Activated naive CD8-positive, alpha-beta T cell treated with anti-CD3 and anti-CD28 coated beads, Interleukin-2, amount 50 U/mL, for 24 hours (primary cell): ENCODE results near the gene HAUS7.

ENCODE experiments used
- ATAC-seq: fragments of 150-1000 bp; cut with Tn5 transposase; one replicate; pipeline ENCODE4 v1.10.0; 2021
- DNase-seq: peaks from one replicate; pipeline ENCODE4 v3.0.0; 2021
- H3K27ac Mint-ChIP-seq: one replicate; pipeline ENCODE4 v1.8.0; 2021; ENCODE audit warnings: mild to moderate bottlenecking, mixed read lengths
- H3K27me3 Mint-ChIP-seq: one replicate; pipeline ENCODE4 v1.8.0; 2021; ENCODE audit warnings: mixed read lengths
- H3K36me3 Mint-ChIP-seq: one replicate; pipeline ENCODE4 v1.8.0; 2021; ENCODE audit warnings: low read depth, mixed read lengths
- H3K4me1 Mint-ChIP-seq: one replicate; pipeline ENCODE4 v1.8.0; 2021; ENCODE audit warnings: mixed read lengths
- H3K4me3 Mint-ChIP-seq: one replicate; pipeline ENCODE4 v1.8.0; 2021; ENCODE audit warnings: mild to moderate bottlenecking, moderate library complexity, mixed read lengths
- H3K9me3 Mint-ChIP-seq: one replicate; pipeline ENCODE4 v1.8.0; 2021; ENCODE audit warnings: mixed read lengths

Gene HAUS7

GRCh38 chrX:153475751-153476281 is 5.4 kb upstream of the HAUS7 start:
- DNase-seq (no peak), ATAC-seq (no peak)
- no peak overlapping the region for H3K4me3 Mint-ChIP-seq
- H3K27me3 Mint-ChIP-seq, result no peaks in the 10 kb centered on the region
- H3K27ac Mint-ChIP-seq, result no peak overlapping the region
- H3K9me3 Mint-ChIP-seq, result no peaks in the 10 kb centered on the region
- no peaks in the 10 kb centered on the region for H3K36me3 Mint-ChIP-seq
- peaks cover 8% of the 10 kb centered on the region for H3K4me1 Mint-ChIP-seq

GRCh38 chrX:153475271-153475670 is 4.9 kb upstream of the HAUS7 start:
- Mint-ChIP-seq H3K27ac (no peak overlapping the region), H3K36me3 (no peaks in the 10 kb centered on the region), H3K4me3 (no peak overlapping the region)

GRCh38 chrX:153474718-153475117 is 4.3 kb upstream of the HAUS7 start:
- Mint-ChIP-seq H3K4me3 (no peak overlapping the region), H3K36me3 (no peaks in the 10 kb centered on the region), H3K27me3 (no peaks in the 10 kb centered on the region), H3K4me1 (peaks cover 8% of the 10 kb centered on the region), H3K27ac (no peak overlapping the region), H3K9me3 (no peaks in the 10 kb centered on the region)
- no peak for ATAC-seq
- peak; percentile 34 for DNase-seq

More at GRCh38 chrX:153475271-153475670, 4.9 kb upstream of the HAUS7 start:
- Mint-ChIP-seq H3K9me3 (no peaks in the 10 kb centered on the region), H3K27me3 (no peaks in the 10 kb centered on the region), H3K4me1 (peaks cover 8% of the 10 kb centered on the region)
- DNase-seq (no peak), ATAC-seq (no peak)

DNA sequence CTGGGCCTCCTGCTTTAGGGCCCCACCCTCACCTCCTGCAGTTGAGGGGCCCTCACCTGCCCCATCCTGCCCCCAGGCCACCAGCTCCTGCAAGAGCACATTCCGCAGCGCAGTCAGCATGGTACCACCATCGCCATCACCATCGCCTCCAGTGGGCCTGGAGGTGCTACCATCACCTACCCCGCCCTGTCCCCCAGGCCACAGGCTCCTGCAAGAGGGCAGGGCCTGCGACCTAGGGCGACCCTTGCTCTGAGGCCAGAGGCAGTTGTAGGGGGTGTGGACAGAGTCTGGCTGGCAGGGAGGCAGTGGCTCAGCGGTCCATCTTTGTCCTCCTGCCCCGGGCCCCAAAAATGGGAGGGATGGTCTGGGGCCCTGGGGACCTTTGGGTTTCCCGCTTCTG is 3.9 kb upstream of the HAUS7 start:
- ATAC-seq, result no peak
- Mint-ChIP-seq H3K27ac (no peak overlapping the region), H3K9me3 (no peaks in the 10 kb centered on the region), H3K4me3 (no peak overlapping the region), H3K4me1 (peaks cover 10% of the 10 kb centered on the region), H3K36me3 (no peaks in the 10 kb centered on the region), H3K27me3 (no peaks in the 10 kb centered on the region)
- no peak for DNase-seq

DNA sequence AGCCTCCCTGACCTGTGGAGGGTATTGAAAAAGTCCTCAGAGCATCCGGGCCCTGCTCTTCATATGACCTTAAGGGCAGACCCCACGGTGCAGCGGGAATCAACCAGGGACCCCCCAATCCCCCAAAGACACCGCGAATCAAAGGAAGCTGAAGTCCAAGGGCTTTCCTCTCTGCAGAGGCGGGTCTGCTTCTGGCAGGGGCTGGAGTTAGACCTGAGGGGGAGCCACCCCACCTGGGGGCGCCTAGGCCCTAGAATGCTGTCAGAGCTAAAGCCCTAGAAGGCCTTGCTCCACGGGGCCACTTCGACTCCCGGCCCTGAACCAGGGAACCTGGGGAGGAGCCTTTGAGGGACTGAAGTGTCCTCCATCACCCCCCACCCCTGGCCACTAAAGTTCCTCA is 2.8 kb upstream of the HAUS7 start:
- Mint-ChIP-seq H3K9me3 (no peaks in the 10 kb centered on the region), H3K4me1 (peaks cover 12% of the 10 kb centered on the region), H3K36me3 (no peaks in the 10 kb centered on the region), H3K27ac (no peak overlapping the region), H3K27me3 (no peaks in the 10 kb centered on the region), H3K4me3 (no peak overlapping the region)
- ATAC-seq (no peak), DNase-seq (no peak)

DNA sequence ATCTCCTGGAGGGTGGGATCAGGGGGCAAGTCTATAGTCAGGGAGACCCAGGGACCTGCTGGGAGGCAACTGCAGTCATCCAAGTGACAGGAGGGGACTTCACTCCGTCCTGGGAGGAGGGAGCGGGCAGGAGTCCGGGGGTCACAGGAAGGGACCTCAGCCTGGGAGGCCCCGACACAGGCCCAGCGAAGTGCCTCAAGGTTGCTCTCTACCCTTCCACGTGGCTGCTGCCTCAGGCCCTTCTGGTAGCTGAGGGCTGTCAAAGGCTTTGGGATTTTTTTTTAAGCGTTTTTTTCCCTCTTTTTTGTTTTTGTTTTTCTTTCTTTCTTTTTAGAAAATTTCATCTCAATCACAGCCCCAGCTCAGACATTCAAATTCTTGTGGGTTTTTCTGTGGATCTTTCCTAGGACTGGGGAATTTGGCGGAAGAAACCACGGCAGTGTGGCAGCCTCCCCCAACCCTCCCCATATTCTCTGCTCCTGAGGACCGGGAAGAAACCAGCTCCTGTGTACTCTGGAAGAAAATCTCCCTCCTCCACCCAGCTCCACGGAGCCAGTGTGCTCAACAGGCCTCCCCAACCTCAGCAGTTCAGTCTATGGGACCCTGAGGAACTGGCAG is 1.4 kb upstream of the HAUS7 start:
- Mint-ChIP-seq H3K36me3 (peaks cover 3% of the 10 kb centered on the region), H3K4me1 (peaks cover 12% of the 10 kb centered on the region), H3K9me3 (no peaks in the 10 kb centered on the region), H3K27me3 (no peaks in the 10 kb centered on the region), H3K27ac (no peak overlapping the region), H3K4me3 (no peak overlapping the region)
- no peak for ATAC-seq
- no peak for DNase-seq

DNA sequence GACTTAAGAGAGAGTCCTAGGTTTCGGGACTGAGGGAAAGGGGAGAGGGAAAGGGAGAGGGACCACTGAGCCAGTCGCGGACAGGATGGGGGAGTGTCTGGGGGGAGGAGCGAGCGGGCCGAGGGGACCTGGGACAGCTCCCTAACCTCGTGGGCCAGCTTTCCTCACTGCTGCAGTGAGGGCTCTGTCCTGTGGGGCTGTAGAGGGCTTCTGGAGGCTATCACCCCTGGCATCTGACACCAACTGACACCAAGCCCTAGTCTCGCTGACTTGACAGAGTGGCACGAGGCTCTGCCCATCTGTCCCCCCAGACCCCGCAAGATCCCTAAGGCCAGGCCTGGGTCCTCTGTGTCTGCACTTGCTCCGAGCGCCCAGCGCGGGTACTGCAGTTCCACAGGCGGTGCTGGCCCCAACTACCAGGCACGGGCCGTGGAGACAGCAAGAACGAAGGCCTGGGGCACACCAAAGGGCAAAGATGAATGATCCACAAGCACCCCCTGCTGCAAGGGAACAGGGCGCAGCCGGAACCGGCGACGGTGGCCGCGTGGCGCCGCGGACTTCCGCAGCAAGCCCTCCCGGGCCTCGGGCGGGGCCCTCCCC is 465 bp downstream of the HAUS7 start:
- H3K4me3 Mint-ChIP-seq, result peak overlapping the region; percentile 83
- DNase-seq (peak; percentile 31), ATAC-seq (peak; percentile 22)
- no peaks in the 10 kb centered on the region for H3K9me3 Mint-ChIP-seq
- H3K27ac Mint-ChIP-seq, result peak overlapping the region; percentile 77
- no peaks in the 10 kb centered on the region for H3K27me3 Mint-ChIP-seq
- peaks cover 3% of the 10 kb centered on the region for H3K36me3 Mint-ChIP-seq
- peaks cover 7% of the 10 kb centered on the region for H3K4me1 Mint-ChIP-seq

GRCh38 chrX:153468008-153468580 is 2.3 kb downstream of the HAUS7 start:
- no peaks in the 10 kb centered on the region for H3K27me3 Mint-ChIP-seq
- no peak overlapping the region for H3K4me3 Mint-ChIP-seq
- H3K9me3 Mint-ChIP-seq, result no peaks in the 10 kb centered on the region
- H3K36me3 Mint-ChIP-seq, result peaks cover 5% of the 10 kb centered on the region
- DNase-seq (no peak), ATAC-seq (no peak)
- H3K27ac Mint-ChIP-seq, result no peak overlapping the region
- peaks cover 6% of the 10 kb centered on the region for H3K4me1 Mint-ChIP-seq

GRCh38 chrX:153465691-153466380 is 4.5 kb downstream of the HAUS7 start:
- H3K4me1 Mint-ChIP-seq, result peaks cover 6% of the 10 kb centered on the region
- H3K27ac Mint-ChIP-seq, result no peak overlapping the region
- H3K9me3 Mint-ChIP-seq, result no peaks in the 10 kb centered on the region
- H3K36me3 Mint-ChIP-seq, result peaks cover 7% of the 10 kb centered on the region
- DNase-seq (no peak), ATAC-seq (no peak)
- H3K4me3 Mint-ChIP-seq, result no peak overlapping the region
- no peaks in the 10 kb centered on the region for H3K27me3 Mint-ChIP-seq

GRCh38 chrX:153464116-153464515 is 6.3 kb downstream of the HAUS7 start:
- Mint-ChIP-seq H3K9me3 (no peaks in the 10 kb centered on the region), H3K27ac (no peak overlapping the region), H3K4me1 (peaks cover 4% of the 10 kb centered on the region), H3K36me3 (peaks cover 14% of the 10 kb centered on the region), H3K4me3 (no peak overlapping the region), H3K27me3 (no peaks in the 10 kb centered on the region)
- DNase-seq (no peak), ATAC-seq (no peak)

DNA sequence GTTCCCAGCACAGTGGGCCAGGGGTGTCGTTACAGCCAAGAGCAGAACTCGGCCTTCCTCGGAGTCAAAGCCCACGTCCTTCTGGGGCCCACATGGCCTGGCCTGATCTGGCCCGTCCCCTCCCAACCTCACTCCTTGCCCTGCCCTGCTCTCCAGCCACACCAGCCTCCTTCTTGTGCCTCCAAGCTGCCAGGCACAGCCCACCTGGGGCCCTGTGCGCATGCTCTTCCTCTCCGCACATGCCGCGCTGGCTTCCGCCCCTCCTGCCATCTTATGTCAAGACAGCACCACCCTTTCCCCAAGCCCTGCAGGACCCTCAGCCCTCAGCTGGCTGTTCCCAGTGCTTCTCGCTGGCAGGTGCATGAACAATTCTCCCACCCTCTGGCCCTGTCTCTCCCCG is 6.8 kb downstream of the HAUS7 start:
- Mint-ChIP-seq H3K4me1 (peaks cover 2% of the 10 kb centered on the region), H3K27ac (no peak overlapping the region), H3K27me3 (no peaks in the 10 kb centered on the region), H3K36me3 (peaks cover 17% of the 10 kb centered on the region), H3K9me3 (no peaks in the 10 kb centered on the region), H3K4me3 (no peak overlapping the region)
- no peak for ATAC-seq
- no peak for DNase-seq

GRCh38 chrX:153463031-153463430 is 7.3 kb downstream of the HAUS7 start:
- no peak overlapping the region for H3K27ac Mint-ChIP-seq
- no peak overlapping the region for H3K4me3 Mint-ChIP-seq

GRCh38 chrX:153462291-153462690 is 8.1 kb downstream of the HAUS7 start:
- Mint-ChIP-seq H3K9me3 (no peaks in the 10 kb centered on the region), H3K4me3 (no peak overlapping the region), H3K27ac (no peak overlapping the region), H3K36me3 (peaks cover 14% of the 10 kb centered on the region), H3K27me3 (no peaks in the 10 kb centered on the region), H3K4me1 (peaks cover 2% of the 10 kb centered on the region)
- DNase-seq (no peak), ATAC-seq (no peak)

More at GRCh38 chrX:153463031-153463430, 7.3 kb downstream of the HAUS7 start:
- ATAC-seq, result peak; percentile 22
- Mint-ChIP-seq H3K27me3 (no peaks in the 10 kb centered on the region), H3K4me1 (peaks cover 2% of the 10 kb centered on the region), H3K36me3 (peaks cover 17% of the 10 kb centered on the region), H3K9me3 (no peaks in the 10 kb centered on the region)
- DNase-seq, result no peak

DNA sequence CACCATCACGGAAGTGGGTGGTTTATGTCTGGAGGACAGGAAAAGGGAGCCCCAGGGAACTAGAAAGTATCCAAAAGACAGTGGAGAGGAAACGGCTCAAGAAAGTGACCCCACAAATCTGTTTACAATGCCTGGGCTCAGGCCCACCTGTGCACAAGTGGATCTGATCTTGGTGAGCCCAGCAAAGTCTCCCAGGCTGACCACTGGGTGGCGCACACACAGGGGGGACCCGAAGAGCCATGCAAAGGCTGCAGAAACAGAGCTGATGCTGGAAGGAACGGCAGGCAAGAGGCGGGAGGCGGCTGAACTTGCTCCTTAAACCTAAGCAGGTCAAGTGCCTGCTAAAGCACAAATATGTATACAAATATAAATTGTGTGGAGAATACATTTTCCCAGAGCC is 9.6 kb downstream of the HAUS7 start:
- Mint-ChIP-seq H3K4me3 (no peak overlapping the region), H3K9me3 (no peaks in the 10 kb centered on the region), H3K36me3 (peaks cover 17% of the 10 kb centered on the region), H3K27ac (no peak overlapping the region), H3K4me1 (peaks cover 2% of the 10 kb centered on the region), H3K27me3 (no peaks in the 10 kb centered on the region)
- DNase-seq (peak; percentile 44), ATAC-seq (no peak)

- Mint-ChIP-seq H3K4me3 (no peak overlapping the region), H3K9me3 (no peaks in the 10 kb centered on the region), H3K27me3 (no peaks in the 10 kb centered on the region), H3K4me1 (peaks cover 2% of the 10 kb centered on the region), H3K27ac (no peak overlapping the region), H3K36me3 (peaks cover 17% of the 10 kb centered on the region)
- no peak for ATAC-seq
- no peak for DNase-seq
Measured at GRCh38 chrX:153459986-153460385, 10.4 kb downstream of the HAUS7 start.
